Measurements from ENCODE around the gene MT1E.

MT1E gene

DNA sequence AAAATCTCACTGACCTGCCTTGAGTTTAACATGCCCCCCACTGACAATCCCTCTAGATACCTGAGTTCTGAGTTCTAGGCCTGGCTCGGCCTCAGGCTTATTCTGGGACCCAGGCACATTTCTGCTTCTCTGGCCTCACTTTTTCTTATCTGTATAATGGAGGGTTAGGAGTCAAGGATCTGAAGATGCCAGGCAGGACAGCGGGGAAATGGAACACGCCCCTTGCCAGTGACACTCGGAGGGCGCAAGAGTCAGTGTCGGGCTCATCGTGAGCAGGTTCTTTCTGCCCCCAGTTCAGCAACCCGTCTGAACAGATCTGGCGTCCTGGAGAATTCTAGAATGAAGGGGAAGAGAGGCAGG lies 36.8 kb upstream of the MT1E start:
- Histone ChIP-seq H3K36me3 (ENCODE audit: control insufficient read depth, low read length) (no peaks in the 10 kb centered on the region), H3K4me3 (ENCODE audit: low read length) (no peak overlapping the region), H3K9me2 (replicated peaks; ENCODE audit: control insufficient read depth, low read length) (no peaks in the 10 kb centered on the region), H3K27me3 (ENCODE audit: control insufficient read depth, low read length) (peaks cover 13% of the 10 kb centered on the region), H3K27ac (ENCODE audit: low read depth, low read length) (no peak overlapping the region), H3K79me2 (ENCODE audit: control insufficient read depth, low read length) (no peaks in the 10 kb centered on the region), H3K9me3 (ENCODE audit: control insufficient read depth, insufficient read depth, low read length) (no peaks in the 10 kb centered on the region), H4K20me1 (ENCODE audit: control insufficient read depth, insufficient read depth, low read depth, low read length) (no peaks in the 10 kb centered on the region), H3F3A (ENCODE audit: control insufficient read depth, insufficient read depth) (no peaks in the 10 kb centered on the region), H3K4me2 (ENCODE audit: low read length) (no peak overlapping the region), H3K4me1 (ENCODE audit: control insufficient read depth, low read length) (peaks cover 21% of the 10 kb centered on the region)
- TF ChIP-seq, protein P1, sequence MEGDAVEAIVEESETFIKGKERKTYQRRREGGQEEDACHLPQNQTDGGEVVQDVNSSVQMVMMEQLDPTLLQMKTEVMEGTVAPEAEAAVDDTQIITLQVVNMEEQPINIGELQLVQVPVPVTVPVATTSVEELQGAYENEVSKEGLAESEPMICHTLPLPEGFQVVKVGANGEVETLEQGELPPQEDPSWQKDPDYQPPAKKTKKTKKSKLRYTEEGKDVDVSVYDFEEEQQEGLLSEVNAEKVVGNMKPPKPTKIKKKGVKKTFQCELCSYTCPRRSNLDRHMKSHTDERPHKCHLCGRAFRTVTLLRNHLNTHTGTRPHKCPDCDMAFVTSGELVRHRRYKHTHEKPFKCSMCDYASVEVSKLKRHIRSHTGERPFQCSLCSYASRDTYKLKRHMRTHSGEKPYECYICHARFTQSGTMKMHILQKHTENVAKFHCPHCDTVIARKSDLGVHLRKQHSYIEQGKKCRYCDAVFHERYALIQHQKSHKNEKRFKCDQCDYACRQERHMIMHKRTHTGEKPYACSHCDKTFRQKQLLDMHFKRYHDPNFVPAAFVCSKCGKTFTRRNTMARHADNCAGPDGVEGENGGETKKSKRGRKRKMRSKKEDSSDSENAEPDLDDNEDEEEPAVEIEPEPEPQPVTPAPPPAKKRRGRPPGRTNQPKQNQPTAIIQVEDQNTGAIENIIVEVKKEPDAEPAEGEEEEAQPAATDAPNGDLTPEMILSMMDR (IDR thresholded peaks at IDR 0.05; ENCODE audit: low read depth, low read length, poor library complexity, severe bottlenecking) = no peak
- TF ChIP-seq EZH2phosphoT487 (IDR thresholded peaks at IDR 0.05; ENCODE audit: borderline replicate concordance, low read length) = no peak

DNA sequence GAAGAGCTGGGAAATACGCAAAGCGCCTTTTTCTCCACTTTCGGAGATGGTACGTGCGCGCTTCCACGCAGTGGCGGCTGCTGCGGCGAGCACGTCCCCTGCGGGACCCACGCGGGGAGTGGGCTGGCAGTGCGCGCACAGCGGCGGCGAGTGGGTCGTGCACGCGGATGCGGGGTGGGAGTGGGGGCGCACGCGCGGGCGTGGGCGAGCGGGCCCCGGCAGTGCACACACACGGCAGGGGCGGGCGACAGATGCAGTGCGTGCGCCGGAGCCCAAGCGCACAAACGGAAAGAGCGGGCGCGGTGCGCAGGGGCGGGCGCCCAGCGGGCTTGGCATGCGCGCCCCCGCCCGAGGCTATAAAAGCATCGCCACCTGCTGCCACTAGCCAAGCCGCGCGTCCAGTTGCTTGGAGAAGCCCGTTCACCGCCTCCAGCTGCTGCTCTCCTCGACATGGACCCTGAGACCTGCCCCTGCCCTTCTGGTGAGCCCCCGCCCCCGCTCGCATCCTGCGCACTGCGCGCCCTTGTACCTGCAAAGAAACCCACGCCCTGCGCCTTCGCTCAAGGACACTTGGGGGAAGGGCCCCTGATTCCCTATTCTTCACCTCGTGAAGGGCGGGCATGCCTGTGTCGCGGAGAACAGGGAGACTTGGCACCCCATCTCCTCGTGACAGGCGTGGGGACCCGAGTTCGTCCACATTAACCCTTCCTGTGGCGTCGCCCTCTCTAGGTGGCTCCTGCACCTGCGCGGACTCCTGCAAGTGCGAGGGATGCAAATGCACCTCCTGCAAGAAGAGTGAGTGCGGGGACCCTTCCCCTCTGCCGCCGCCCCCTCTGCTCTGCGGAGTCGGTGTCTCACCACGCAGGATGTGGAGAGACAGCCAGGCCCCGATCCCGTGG lies 36.2 kb upstream of the MT1E start, which contains the start of gene MT3:
Gene MT3, plus strand, starts transcription at position 388 of the 899 bp plus-strand sequence. Its CDS starts 63 bp downstream, at position 451.
- Histone ChIP-seq H4K20me1 (ENCODE audit: control insufficient read depth, insufficient read depth, low read depth, low read length) (no peaks in the 10 kb centered on the region), H3K4me1 (ENCODE audit: control insufficient read depth, low read length) (peaks cover 21% of the 10 kb centered on the region), H3K27ac (ENCODE audit: low read depth, low read length) (no peak within 1 kb of the TSS), H3K9me3 (ENCODE audit: control insufficient read depth, insufficient read depth, low read length) (no peaks in the 10 kb centered on the region), H3K36me3 (ENCODE audit: control insufficient read depth, low read length) (no peaks in the 10 kb centered on the region), H3F3A (ENCODE audit: control insufficient read depth, insufficient read depth) (no peaks in the 10 kb centered on the region), H3K4me2 (ENCODE audit: low read length) (no peak within 1 kb of the TSS), H3K4me3 (ENCODE audit: low read length) (no peak within 1 kb of the TSS), H3K9me2 (replicated peaks; ENCODE audit: control insufficient read depth, low read length) (no peaks in the 10 kb centered on the region), H3K27me3 (ENCODE audit: control insufficient read depth, low read length) (peaks cover 11% of the 10 kb centered on the region), H3K79me2 (ENCODE audit: control insufficient read depth, low read length) (no peaks in the 10 kb centered on the region)
- no peak for TF ChIP-seq EZH2phosphoT487 (IDR thresholded peaks at IDR 0.05; ENCODE audit: borderline replicate concordance, low read length)
- TF ChIP-seq, protein P1 (IDR thresholded peaks at IDR 0.05; ENCODE audit: low read depth, low read length, poor library complexity, severe bottlenecking) = no peak

DNA sequence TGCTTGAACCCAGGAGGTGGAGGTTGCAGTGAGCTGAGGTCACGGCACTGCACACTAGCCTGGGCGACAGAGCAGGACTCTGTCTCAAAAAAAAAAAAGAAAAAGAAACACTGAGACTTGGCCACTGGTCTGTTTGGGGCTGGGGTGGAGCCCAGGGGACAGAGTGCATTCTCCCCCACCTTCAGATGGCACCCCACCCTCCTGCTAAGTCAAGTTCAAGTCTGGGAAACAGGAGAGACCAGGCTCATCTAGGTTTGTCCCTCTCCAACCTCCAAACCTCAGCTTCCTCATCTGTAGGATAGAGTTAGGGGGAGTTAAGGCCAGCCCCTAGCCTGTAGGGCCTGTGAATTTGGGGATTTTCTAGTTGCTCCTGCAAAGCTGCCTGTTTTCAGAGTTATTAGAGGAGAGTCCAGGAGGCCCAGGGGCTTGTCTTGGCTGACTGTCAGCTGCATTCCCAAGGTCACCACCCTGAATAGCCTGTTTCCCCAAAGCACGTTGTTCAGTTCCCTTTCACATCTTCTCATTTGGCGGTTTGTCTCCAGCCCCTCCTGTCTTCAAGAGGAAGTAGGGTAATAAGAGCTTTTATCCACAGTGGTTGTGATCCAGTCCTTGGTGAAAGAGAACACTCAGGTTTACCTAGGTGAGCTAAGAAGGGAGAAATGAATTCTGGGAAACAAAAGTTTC lies 34.1 kb upstream of the MT1E start:
- Histone ChIP-seq H3K4me3 (ENCODE audit: low read length) (no peak overlapping the region), H3K4me2 (ENCODE audit: low read length) (no peak overlapping the region)

More for the DNA sequence above, 34.1 kb upstream of the MT1E start:
- Histone ChIP-seq H4K20me1 (ENCODE audit: control insufficient read depth, insufficient read depth, low read depth, low read length) (no peaks in the 10 kb centered on the region), H3K4me1 (ENCODE audit: control insufficient read depth, low read length) (peaks cover 26% of the 10 kb centered on the region), H3K9me3 (ENCODE audit: control insufficient read depth, insufficient read depth, low read length) (no peaks in the 10 kb centered on the region), H3K36me3 (ENCODE audit: control insufficient read depth, low read length) (no peaks in the 10 kb centered on the region), H3K9me2 (replicated peaks; ENCODE audit: control insufficient read depth, low read length) (no peaks in the 10 kb centered on the region), H3K27ac (ENCODE audit: low read depth, low read length) (no peak overlapping the region), H3K27me3 (ENCODE audit: control insufficient read depth, low read length) (peaks cover 7% of the 10 kb centered on the region), H3K79me2 (ENCODE audit: control insufficient read depth, low read length) (no peaks in the 10 kb centered on the region), H3F3A (ENCODE audit: control insufficient read depth, insufficient read depth) (0 out of 2 replicates have a peak, but pooled peaks cover 3% of the 10 kb centered on the region)
- no peak for TF ChIP-seq EZH2phosphoT487 (IDR thresholded peaks at IDR 0.05; ENCODE audit: borderline replicate concordance, low read length)
- TF ChIP-seq, protein P1 (IDR thresholded peaks at IDR 0.05; ENCODE audit: low read depth, low read length, poor library complexity, severe bottlenecking) = no peak

Measured in DOHH2 (cell line).